Activated CD4-positive, alpha-beta T cell treated with anti-CD3 and anti-CD28 coated beads, Interleukin-2, amount 10 ng/mL, durations not matched to agents 7 days and 5 days (primary cell): ENCODE data around the gene C16orf54. TPM values are rescaled to one million over a fixed set of nuclear protein-coding genes. Genes with fewer than 3 reads are reported as not detected.
"Not testable (repeated sequence)": the region's sequence is repeated elsewhere in the genome, so short reads cannot be mapped to it uniquely, and the experiment has no call there.

Experiments
- CTCF ChIA-PET: fragments of 350-600 bp; sonication (Branson Sonifier 250); formaldehyde crosslinking; loops from one replicate; lab custom pipeline; 2021; ENCODE audit warnings: antibody characterized with exemption; lab: Charles Lee
- POLR2A ChIA-PET: fragments of 350-600 bp; sonication (Branson Sonifier 250); formaldehyde crosslinking; loops from one replicate; lab custom pipeline; 2021; ENCODE audit warnings: antibody characterized with exemption; lab: Charles Lee
- DNase-seq: peaks from one replicate; pipeline ENCODE4 v3.0.0-alpha.2; 2020
- H3K27ac Mint-ChIP-seq: one replicate; pipeline ENCODE4 v1.8.0; 2021; ENCODE audit warnings: mild to moderate bottlenecking, moderate library complexity, mixed read lengths
- H3K27me3 Mint-ChIP-seq: one replicate; pipeline ENCODE4 v1.8.0; 2021; ENCODE audit warnings: mixed read lengths
- H3K36me3 Mint-ChIP-seq: one replicate; pipeline ENCODE4 v1.8.0; 2021; ENCODE audit warnings: low read depth, mixed read lengths
- H3K4me1 Mint-ChIP-seq: one replicate; pipeline ENCODE4 v1.8.0; 2021; ENCODE audit warnings: mixed read lengths
- H3K4me3 Mint-ChIP-seq: one replicate; pipeline ENCODE4 v1.8.0; 2021; ENCODE audit warnings: mild to moderate bottlenecking, moderate library complexity, mixed read lengths
- H3K9me3 Mint-ChIP-seq: one replicate; pipeline ENCODE4 v1.8.0; 2021; ENCODE audit warnings: mixed read lengths
- total RNA-seq, 2 experiments: library from RNA; stranded (reverse); gene quantifications; one replicate each; pipeline ENCODE4 v1.2.3, GENCODE V29; 2021

The C16orf54 gene
- total RNA-seq, 2 experiments from 2014 or later: 88.3 to 92.3 TPM

DNA sequence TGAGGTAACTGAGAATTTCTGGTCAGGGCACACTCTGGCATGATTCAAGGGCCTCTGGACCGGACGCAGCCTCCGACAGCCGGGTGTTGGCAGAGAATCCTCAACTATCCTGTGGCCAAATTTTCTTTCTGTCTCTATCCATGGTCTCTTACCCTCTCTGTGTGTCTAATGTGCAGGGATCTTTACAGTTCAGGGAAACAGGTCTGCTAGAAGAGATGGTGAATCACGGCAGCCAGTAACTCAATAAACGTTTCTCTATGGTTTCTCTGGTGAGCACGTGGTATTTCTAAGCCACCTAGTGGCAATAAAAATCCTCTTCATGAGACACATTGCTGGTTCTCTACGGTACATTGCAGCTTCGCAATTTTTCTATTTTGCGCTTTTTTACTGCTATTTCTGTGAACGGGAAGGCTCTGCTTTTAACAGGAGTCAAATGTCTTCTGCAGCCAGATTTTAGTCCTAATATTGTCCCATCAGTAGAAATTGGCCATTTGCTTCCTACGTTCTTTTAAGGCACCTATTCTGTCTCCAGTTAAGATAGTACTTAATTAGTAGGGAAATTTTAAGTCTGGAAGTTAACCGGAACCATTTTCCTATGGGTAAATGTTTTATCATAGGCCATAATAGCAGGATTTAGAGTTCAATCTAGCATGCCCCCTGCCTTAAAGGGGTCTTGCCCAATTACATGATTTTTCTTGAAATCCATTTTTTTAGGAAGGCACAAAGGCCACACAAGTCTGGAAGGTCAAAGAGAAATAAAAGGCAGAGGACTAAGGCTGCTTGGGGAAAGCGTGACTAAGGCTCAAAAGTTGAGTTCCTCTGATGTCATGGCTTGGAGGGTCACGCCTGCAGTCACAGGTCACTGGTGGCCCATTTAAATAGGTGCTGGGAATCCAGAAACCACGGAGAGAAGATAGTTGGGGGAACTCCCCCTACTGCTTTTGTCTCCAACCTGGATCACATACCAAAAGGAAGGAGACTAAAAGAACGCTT is 35.3 kb downstream of the C16orf54 start:
- H3K36me3 Mint-ChIP-seq: no peaks in the 10 kb centered on the region
- no peaks in the 10 kb centered on the region for H3K9me3 Mint-ChIP-seq
- CTCF ChIA-PET: interaction anchor here (1.1 to 1.9 kb wide), 2 partner anchors 11 to 321 kb away, joined by 3 to 9 read pairs; no protein-coding TSS in a partner anchor
- peaks cover 16% of the 10 kb centered on the region for H3K4me1 Mint-ChIP-seq
- peaks cover 3% of the 10 kb centered on the region for H3K27me3 Mint-ChIP-seq
- H3K4me3 Mint-ChIP-seq: no peak overlapping the region
- POLR2A ChIA-PET: no interaction called here
- no peak overlapping the region for H3K27ac Mint-ChIP-seq
- peak; percentile 65 for DNase-seq

DNA sequence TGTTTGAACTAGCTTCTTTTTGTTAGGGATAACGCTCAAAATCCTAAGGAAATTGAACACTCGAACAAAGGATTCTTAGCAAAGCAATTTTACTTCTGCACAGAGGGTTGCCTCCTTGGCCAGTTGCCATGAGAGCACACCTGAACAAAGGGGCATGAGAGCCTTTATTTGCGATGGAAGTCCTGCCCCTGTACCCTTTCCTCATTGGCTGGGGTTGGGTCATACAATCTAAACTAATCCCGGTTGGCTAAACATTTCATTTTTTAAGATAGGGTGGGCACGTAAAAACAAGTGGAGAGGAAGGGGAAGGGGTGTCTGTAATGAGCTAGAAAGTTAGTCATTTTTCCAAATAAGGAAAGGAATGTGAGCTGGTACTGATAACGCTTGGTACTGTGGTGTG is 36.1 kb downstream of the C16orf54 start:
- H3K4me1 Mint-ChIP-seq: peaks cover 19% of the 10 kb centered on the region
- H3K27me3 Mint-ChIP-seq, H3K4me3 Mint-ChIP-seq, H3K36me3 Mint-ChIP-seq, H3K9me3 Mint-ChIP-seq, POLR2A ChIA-PET, DNase-seq, H3K27ac Mint-ChIP-seq: not testable (repeated sequence)
- CTCF ChIA-PET: interaction anchor here (0.6 to 1.9 kb wide), 3 partner anchors 10 to 322 kb away, joined by 3 to 9 read pairs (median 3); no protein-coding TSS in a partner anchor

DNA sequence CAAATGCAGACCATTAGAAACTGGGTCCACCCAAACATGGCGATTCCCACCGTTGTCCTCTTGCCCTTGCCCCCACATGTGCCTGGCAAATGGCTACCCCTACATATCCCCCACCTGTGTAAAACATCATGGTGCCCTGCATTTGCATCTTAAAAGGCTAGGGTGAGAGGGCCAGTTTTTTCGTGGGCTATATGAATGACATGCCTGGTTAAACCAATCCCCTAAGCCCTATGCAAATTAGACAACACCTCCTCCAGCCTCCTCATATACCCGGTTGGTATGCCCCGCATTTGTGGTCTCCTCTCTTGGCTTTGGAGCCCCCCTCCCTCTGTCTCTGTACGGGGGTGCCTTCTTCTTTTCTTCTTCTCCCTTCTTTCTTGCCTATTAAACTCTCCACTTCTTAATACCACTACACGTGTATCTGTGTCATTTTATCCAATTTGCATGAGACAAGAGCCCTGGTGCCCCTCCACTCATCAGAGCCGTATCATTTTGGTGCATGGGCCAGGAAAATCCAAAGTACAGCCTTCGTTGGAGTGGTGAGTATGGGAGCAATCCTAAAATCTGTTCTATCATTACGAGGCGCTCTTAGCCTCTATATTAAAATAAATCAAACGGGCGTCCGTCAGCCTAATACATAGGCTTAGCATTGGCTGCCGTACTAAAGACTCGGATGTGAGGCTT is 36.7 kb downstream of the C16orf54 start:
- DNase-seq: no peak
- ChIA-PET CTCF (interaction anchor here (0.6 to 1.9 kb wide), 4 partner anchors 9 to 323 kb away, joined by 3 to 9 read pairs (median 3); partner anchors contain the start of gene HIRIP3), POLR2A (no interaction called here)
- Mint-ChIP-seq H3K36me3 (no peaks in the 10 kb centered on the region), H3K4me1 (peaks cover 19% of the 10 kb centered on the region), H3K27ac (no peak overlapping the region), H3K4me3 (no peak overlapping the region), H3K27me3 (peaks cover 2% of the 10 kb centered on the region), H3K9me3 (no peaks in the 10 kb centered on the region)

DNA sequence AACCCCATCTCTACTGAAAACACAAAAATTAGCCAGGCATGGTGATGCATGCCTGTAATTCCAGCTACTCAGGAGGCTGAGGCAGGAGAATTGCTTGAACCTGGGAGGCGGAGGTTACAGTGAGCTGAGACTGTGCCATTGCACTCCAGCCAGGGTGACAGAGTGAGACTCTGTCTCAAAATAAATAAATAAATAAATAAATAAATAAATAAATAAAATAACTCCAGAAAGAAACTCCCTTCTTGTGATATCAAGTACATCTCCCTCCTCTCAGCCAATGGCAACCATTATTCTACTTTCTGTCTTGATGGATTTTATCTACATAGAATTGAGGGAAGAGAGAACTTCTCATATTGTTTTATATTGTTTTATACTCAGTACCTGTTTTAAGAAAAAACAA is 38.6 kb downstream of the C16orf54 start:
- POLR2A ChIA-PET, H3K9me3 Mint-ChIP-seq, DNase-seq, H3K27me3 Mint-ChIP-seq, H3K27ac Mint-ChIP-seq, H3K36me3 Mint-ChIP-seq, H3K4me3 Mint-ChIP-seq: not testable (repeated sequence)
- CTCF ChIA-PET: interaction anchor here (1.2 kb wide), 1 partner anchor 13 kb away, joined by 6 read pairs; no protein-coding TSS in a partner anchor
- peaks cover 33% of the 10 kb centered on the region for H3K4me1 Mint-ChIP-seq

DNA sequence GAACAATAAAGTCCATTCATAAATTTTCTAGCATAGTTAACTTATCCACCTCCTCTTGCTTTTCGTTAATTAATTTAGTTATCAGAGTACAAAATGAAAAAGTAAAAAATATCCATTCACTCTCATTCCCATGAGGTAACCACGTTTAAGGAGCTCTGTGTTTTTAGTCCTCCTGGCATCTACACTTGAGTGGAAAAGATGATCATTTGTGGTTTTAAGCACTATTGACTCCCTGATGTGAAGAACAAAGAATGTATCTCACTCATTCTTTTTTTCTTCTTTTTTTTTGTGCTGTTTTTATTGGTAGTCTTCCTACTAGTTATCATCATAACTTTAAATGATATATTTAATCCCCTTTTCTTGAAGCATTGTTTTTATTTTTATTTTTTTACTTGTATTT is 40.8 kb downstream of the C16orf54 start:
- no peak overlapping the region for H3K4me3 Mint-ChIP-seq
- peaks cover 4% of the 10 kb centered on the region for H3K36me3 Mint-ChIP-seq
- CTCF ChIA-PET: interaction anchor here (0.7 to 1.8 kb wide), 3 partner anchors 13 to 85 kb away, joined by 3 to 5 read pairs (median 3); partner anchors contain the start of gene KIF22
- H3K27ac Mint-ChIP-seq: peak overlapping the region; percentile 46
- POLR2A ChIA-PET: no interaction called here
- DNase-seq: no peak
- peaks cover 44% of the 10 kb centered on the region for H3K4me1 Mint-ChIP-seq
- H3K9me3 Mint-ChIP-seq: peaks cover 5% of the 10 kb centered on the region
- H3K27me3 Mint-ChIP-seq: no peaks in the 10 kb centered on the region

DNA sequence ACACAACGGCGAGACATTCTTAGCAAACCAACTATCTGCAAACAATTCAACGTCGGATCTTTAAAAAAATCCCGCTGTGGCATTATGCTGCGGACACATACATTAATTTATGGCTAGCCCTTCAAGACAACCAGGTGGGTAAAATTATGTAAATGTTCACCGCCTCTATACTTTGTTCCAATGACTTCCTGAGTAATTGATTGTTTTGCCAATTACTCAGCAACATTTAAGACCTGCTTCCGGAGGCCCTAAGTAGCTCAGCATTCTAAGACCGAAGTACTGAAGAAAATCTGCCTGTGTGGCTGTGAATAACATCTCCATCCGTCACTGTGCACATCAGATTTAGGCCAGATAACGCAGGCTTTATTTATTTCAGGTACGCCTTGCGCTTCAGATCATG is 43.5 kb downstream of the C16orf54 start:
- H3K4me1 Mint-ChIP-seq: peaks cover 40% of the 10 kb centered on the region
- POLR2A ChIA-PET: interaction anchor here (0.6 to 1.2 kb wide), 2 partner anchors 105 to 106 kb away, joined by 3 read pairs; no protein-coding TSS in a partner anchor
- CTCF ChIA-PET: interaction anchor here (0.6 to 5.2 kb wide), 14 partner anchors 14 to 267 kb away, joined by 3 to 37 read pairs (median 5); partner anchors contain the start of genes KIF22, MVP and PAGR1
- peak overlapping the region; percentile 66 for H3K4me3 Mint-ChIP-seq
- H3K9me3 Mint-ChIP-seq: peaks cover 5% of the 10 kb centered on the region
- peaks cover 3% of the 10 kb centered on the region for H3K27me3 Mint-ChIP-seq
- H3K27ac Mint-ChIP-seq: peak overlapping the region; percentile 91
- peaks cover 4% of the 10 kb centered on the region for H3K36me3 Mint-ChIP-seq
- DNase-seq: peak; percentile 53

DNA sequence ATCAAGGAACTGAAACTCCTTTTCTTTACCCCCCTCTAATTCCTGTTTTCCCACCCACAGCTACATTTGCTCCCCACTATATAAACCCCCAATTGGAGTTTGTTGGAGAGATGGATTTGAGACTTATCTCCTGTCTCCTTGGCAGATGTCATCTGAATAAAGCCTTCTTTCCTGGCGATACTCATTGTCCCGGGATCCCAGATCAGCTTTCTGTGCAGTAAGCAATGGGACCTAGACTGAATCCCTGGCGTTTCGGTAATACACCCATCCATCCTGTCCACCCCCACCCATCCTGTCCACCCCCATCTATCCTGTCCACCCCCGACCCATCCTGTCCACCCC is 44.6 kb downstream of the C16orf54 start:
- H3K4me3 Mint-ChIP-seq: peak overlapping the region; percentile 66

DNA sequence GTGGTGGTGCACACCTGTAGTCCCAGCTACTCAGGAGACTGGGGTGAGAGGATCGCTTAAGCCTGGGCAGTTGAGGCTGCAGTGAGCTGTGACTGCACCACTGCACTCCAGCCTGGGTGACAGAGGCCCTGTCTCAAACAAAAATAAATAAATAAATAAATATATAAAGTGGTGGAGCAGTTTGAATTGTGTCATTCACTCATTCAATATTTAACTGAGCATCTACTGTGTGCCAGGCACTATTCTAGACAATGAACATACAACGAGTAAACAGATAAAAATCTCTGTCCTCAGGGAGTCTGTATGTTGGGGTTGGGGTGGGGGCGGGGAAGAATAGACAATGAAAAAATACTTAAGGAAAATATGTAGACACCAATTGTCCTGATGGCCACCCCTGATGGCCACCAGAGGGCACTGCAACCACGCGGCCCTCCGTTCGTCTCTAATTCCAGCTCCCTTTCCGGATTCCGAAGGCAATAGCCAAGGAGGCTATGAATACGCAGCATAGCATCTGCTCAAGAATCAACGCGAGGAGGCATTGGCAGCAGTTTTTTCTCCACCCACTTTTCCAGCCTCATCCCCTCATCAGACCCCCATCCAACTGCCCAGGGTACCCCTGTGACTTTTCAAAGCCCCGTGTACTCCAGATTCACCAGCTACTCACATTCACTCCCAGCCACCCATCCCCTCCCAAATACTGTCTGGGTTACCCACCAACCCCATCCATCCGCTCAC is 45.4 kb downstream of the C16orf54 start:
- H3K27me3 Mint-ChIP-seq: peaks cover 3% of the 10 kb centered on the region
- peak; percentile 78 for DNase-seq
- peaks cover 5% of the 10 kb centered on the region for H3K9me3 Mint-ChIP-seq
- peaks cover 4% of the 10 kb centered on the region for H3K36me3 Mint-ChIP-seq
- H3K4me1 Mint-ChIP-seq: peaks cover 40% of the 10 kb centered on the region
- H3K27ac Mint-ChIP-seq: peak overlapping the region; percentile 91
- ChIA-PET CTCF (interaction anchor here (0.6 to 5.2 kb wide), 34 partner anchors 10 to 392 kb away, joined by 3 to 37 read pairs (median 4); partner anchors contain the start of genes KIF22, MVP, PAGR1 and PRRT2), POLR2A (interaction anchor here (0.7 to 1.0 kb wide), 2 partner anchors 23 to 116 kb away, joined by 3 to 4 read pairs; partner anchors contain the start of gene PAGR1)
- peak overlapping the region; percentile 49 for H3K4me3 Mint-ChIP-seq

More for the DNA sequence above, 44.6 kb downstream of the C16orf54 start:
- CTCF ChIA-PET: interaction anchor here (0.8 to 5.2 kb wide), 21 partner anchors 10 to 302 kb away, joined by 3 to 37 read pairs (median 6); partner anchors contain the start of genes KIF22, MVP and PAGR1
- peak overlapping the region; percentile 91 for H3K27ac Mint-ChIP-seq
- peaks cover 40% of the 10 kb centered on the region for H3K4me1 Mint-ChIP-seq
- peaks cover 4% of the 10 kb centered on the region for H3K36me3 Mint-ChIP-seq
- POLR2A ChIA-PET: interaction anchor here (0.7 kb wide), 2 partner anchors 31 to 88 kb away, joined by 3 to 4 read pairs; no protein-coding TSS in a partner anchor
- H3K27me3 Mint-ChIP-seq: peaks cover 3% of the 10 kb centered on the region
- peaks cover 5% of the 10 kb centered on the region for H3K9me3 Mint-ChIP-seq
- DNase-seq: no peak

DNA sequence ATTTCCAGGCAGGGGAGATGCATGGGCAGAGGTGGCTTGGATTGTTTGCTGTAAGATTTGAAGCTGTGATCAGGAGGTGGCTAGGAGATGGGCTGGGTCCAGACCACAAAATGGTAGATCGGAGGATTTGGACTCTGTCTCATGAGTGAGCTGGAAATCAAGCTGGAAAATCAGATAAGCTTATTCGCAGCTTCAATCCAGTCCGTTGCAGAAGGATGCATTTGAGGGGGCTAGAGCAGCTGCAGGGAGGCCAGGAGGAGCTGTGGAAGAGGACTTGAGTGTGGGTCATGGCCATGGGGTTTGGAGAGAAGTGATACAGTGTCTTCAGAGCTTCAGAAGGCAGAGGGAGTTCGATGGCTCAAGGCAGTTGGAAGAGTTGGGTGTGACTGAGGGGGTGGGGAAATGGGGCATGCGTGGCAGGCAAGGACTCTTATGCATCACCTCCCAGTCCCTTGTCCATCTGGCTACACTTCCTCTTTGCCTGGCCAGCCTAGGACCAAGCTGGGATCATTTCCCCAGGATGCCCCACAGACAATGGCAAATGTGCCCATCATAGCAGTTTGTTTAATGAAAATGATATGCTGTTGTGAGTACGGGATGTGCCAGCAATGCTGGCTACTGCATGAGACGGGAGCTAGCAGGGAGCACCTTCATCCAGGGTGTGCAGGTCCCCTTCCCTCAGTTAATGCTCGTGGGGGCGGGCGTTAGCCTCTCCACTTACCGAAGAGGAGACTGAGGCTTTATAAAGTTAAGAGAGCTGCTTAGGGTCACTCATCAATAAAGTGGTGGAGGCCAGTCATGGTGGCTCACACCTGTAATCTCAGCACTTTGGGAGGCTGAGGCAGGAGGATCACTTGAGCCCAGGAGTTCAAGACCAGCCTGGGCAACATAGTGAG is 46.2 kb downstream of the C16orf54 start:
- CTCF ChIA-PET: interaction anchor here (0.6 to 5.2 kb wide), 33 partner anchors 9 to 393 kb away, joined by 3 to 37 read pairs (median 4); partner anchors contain the start of genes KIF22, MVP, PAGR1 and SPN
- no peak overlapping the region for H3K4me3 Mint-ChIP-seq
- H3K4me1 Mint-ChIP-seq: peaks cover 37% of the 10 kb centered on the region
- H3K9me3 Mint-ChIP-seq: peaks cover 5% of the 10 kb centered on the region
- POLR2A ChIA-PET: interaction anchor here (0.6 to 1.0 kb wide), 3 partner anchors 24 to 262 kb away, joined by 3 to 5 read pairs (median 4); partner anchors contain the start of genes PAGR1 and TMEM219
- H3K27ac Mint-ChIP-seq: no peak overlapping the region
- peaks cover 3% of the 10 kb centered on the region for H3K27me3 Mint-ChIP-seq
- no peak for DNase-seq
- peaks cover 4% of the 10 kb centered on the region for H3K36me3 Mint-ChIP-seq

DNA sequence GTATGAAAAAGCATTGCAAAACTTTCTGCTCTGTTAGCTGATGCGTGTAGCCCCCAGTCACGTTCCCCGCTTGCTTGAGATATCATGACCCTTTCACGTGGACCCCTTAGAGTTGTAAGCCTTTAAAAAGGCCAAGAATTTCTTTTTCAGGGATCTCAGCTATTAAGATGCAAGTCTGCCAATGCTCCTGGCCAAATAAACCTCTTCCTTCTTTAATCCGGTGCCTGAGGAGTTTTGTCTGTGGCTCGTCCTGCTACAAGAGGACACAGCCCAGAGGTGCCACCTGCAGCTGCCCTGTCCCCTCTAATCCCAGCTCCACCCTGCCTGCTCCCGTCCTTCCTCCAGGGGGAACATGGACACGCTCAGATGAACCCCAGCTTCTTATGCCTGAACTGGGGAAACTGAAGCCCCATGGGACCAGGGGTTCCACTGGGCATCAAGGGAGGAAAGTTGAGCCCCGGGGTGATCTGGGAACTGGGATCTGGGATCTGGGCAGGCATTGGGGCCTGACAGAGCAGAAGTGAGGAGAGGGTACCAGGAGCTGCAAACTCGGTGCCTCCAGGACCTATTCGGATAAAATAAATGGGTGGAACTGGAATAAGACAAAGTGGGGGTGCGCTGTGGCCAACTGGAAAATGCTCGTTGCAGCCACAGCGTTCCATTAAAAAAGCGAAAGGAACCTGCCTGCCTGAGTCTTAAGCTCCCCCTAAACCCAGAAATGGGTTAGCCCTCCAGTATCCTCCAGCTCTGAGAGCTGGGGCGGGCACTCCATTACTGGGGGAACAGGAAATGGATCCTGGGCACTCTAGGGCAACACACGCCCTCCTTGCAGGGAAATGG is 47.1 kb downstream of the C16orf54 start:
- ChIA-PET CTCF (interaction anchor here (0.8 to 5.2 kb wide), 11 partner anchors 11 to 334 kb away, joined by 3 to 37 read pairs (median 9); partner anchors contain the start of genes KIF22, MVP and SPN), POLR2A (interaction anchor here (0.6 kb wide), 1 partner anchor 263 kb away, joined by 5 read pairs; the partner anchor contains the start of gene TMEM219)
- Mint-ChIP-seq H3K4me1 (peaks cover 37% of the 10 kb centered on the region), H3K4me3 (no peak overlapping the region), H3K36me3 (peaks cover 4% of the 10 kb centered on the region), H3K9me3 (peaks cover 5% of the 10 kb centered on the region), H3K27me3 (peaks cover 3% of the 10 kb centered on the region), H3K27ac (no peak overlapping the region)
- no peak for DNase-seq
